ENCODE results near the gene CAPZA2.

The CAPZA2 gene

DNA sequence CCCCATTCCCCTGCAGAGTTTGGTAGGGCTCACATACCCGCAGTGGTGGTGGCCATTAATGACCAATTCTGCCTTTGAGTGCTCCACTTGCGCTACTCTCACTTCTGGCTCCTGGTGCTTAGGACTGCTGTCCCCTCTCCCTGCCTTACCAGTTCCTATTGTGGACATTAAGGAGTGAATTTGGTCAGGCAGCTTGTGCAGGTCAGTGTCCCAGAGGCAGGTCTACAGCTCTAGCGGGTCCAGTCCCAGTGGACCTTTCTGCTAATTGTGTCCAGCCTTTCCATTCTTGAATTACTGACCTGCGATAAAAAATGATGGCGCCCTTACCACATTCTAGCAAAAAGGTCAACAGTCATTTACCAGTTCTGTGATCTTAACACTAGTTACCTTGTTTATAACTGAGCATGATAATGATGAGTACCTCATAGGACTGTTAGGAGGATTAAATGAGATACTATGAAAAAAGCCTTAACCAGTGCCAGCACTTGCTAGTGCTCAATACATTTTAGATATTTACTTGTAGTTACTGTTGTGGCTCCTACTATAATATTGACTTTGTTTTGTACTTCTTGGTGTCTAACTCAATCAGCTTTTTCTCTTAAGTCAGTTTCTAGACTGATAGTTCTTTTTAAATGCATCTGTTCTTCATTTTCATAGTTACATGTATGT is 105.0 kb downstream of the CAPZA2 start:
- ATAC-seq, result 0 out of 3 replicates have a peak, but pooled peaks have one; percentile 33
- no peak for TF ChIP-seq ZFP3 (CRISPR knock-in tag; IDR thresholded peaks at IDR 0.05)
- TF ChIP-seq ZC3H10 (CRISPR knock-in tag; IDR thresholded peaks at IDR 0.05), result no peak
- TF ChIP-seq GLIS3 (CRISPR knock-in tag; IDR thresholded peaks at IDR 0.05), result no peak
- TF ChIP-seq PPARA (CRISPR knock-in tag; IDR thresholded peaks at IDR 0.05; ENCODE audit: borderline replicate concordance), result no peak
- no peak for TF ChIP-seq CSRNP3 (CRISPR knock-in tag; IDR thresholded peaks at IDR 0.05)
- TF ChIP-seq CSDC2 (CRISPR knock-in tag; IDR thresholded peaks at IDR 0.05), result no peak
- no peak for TF ChIP-seq ZNF70 (CRISPR knock-in tag; IDR thresholded peaks at IDR 0.05)
- TF ChIP-seq SNAI2 (CRISPR knock-in tag; IDR thresholded peaks at IDR 0.05), result no peak
- TF ChIP-seq, protein P1, sequence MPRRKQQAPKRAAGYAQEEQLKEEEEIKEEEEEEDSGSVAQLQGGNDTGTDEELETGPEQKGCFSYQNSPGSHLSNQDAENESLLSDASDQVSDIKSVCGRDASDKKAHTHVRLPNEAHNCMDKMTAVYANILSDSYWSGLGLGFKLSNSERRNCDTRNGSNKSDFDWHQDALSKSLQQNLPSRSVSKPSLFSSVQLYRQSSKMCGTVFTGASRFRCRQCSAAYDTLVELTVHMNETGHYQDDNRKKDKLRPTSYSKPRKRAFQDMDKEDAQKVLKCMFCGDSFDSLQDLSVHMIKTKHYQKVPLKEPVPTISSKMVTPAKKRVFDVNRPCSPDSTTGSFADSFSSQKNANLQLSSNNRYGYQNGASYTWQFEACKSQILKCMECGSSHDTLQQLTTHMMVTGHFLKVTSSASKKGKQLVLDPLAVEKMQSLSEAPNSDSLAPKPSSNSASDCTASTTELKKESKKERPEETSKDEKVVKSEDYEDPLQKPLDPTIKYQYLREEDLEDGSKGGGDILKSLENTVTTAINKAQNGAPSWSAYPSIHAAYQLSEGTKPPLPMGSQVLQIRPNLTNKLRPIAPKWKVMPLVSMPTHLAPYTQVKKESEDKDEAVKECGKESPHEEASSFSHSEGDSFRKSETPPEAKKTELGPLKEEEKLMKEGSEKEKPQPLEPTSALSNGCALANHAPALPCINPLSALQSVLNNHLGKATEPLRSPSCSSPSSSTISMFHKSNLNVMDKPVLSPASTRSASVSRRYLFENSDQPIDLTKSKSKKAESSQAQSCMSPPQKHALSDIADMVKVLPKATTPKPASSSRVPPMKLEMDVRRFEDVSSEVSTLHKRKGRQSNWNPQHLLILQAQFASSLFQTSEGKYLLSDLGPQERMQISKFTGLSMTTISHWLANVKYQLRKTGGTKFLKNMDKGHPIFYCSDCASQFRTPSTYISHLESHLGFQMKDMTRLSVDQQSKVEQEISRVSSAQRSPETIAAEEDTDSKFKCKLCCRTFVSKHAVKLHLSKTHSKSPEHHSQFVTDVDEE (CRISPR knock-in tag; IDR thresholded peaks at IDR 0.05), result no peak
- TF ChIP-seq RARB (CRISPR knock-in tag; IDR thresholded peaks at IDR 0.05), result no peak
- no peak for TF ChIP-seq BACH2 (CRISPR knock-in tag; IDR thresholded peaks at IDR 0.05; ENCODE audit: borderline replicate concordance)
- TF ChIP-seq ZFP30 (CRISPR knock-in tag; IDR thresholded peaks at IDR 0.05), result no peak
- no peak for TF ChIP-seq TOX (CRISPR knock-in tag; IDR thresholded peaks at IDR 0.05; ENCODE audit: borderline replicate concordance)
- no peak for TF ChIP-seq OSR1 (CRISPR knock-in tag; IDR thresholded peaks at IDR 0.05)
- no peak for TF ChIP-seq POU6F1 (CRISPR knock-in tag; IDR thresholded peaks at IDR 0.05; ENCODE audit: borderline replicate concordance, low read depth)
- TF ChIP-seq ARNTL (CRISPR knock-in tag; IDR thresholded peaks at IDR 0.05; ENCODE audit: borderline replicate concordance, low read depth), result no peak
- TF ChIP-seq ZNF8 (CRISPR knock-in tag; IDR thresholded peaks at IDR 0.05), result no peak

DNA sequence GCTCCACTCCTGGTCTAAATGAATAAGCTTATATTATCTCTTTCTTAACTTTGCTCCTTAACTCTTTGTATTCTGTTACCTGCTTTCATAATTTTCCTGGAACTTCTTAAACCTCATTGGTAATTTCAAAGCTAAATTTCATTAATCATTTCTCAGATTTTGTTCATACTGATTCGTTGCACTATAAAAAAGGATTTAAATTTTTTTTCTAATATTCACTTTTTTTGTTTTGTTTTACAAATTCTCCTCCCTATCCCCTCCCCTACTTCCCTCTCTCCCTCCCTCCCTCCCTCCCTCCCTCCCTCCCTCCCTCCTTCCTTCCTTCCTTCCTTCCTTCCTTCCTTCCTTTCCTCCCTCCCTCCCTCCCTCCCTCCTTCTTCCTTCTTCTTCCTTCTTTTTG is 105.6 kb downstream of the CAPZA2 start:
- ATAC-seq, result no peak
- TF ChIP-seq ZNF70 (CRISPR knock-in tag; IDR thresholded peaks at IDR 0.05), result no peak
- TF ChIP-seq, protein P1 (CRISPR knock-in tag; IDR thresholded peaks at IDR 0.05), result no peak
- no peak for TF ChIP-seq ESRRG (CRISPR knock-in tag; IDR thresholded peaks at IDR 0.05)

DNA sequence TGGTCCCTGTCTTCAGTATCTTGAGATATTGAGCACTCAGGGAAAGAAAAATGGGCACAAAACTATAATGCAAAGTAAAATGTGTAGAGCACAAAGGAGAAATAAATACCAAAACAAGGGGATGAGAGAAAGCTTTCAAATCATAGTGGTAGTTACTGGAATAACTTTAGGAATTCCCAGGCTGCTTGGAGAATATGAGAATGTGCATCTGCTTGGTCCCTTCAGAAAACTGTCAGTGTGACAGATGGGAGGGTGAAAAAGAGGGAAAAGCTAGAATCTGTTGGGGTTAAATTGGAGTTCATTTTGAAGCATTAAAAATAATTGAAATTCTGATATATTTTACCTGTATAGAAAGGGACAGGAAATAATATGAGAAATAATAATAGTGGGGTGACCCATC is 106.2 kb downstream of the CAPZA2 start:
- TF ChIP-seq CSDC2 (CRISPR knock-in tag; IDR thresholded peaks at IDR 0.05), result no peak
- TF ChIP-seq POU6F1 (CRISPR knock-in tag; IDR thresholded peaks at IDR 0.05; ENCODE audit: borderline replicate concordance, low read depth), result no peak
- no peak for TF ChIP-seq ARNTL (CRISPR knock-in tag; IDR thresholded peaks at IDR 0.05; ENCODE audit: borderline replicate concordance, low read depth)
- TF ChIP-seq SNAI2 (CRISPR knock-in tag; IDR thresholded peaks at IDR 0.05), result no peak
- TF ChIP-seq RARB (CRISPR knock-in tag; IDR thresholded peaks at IDR 0.05), result no peak
- no peak for TF ChIP-seq ESRRG (CRISPR knock-in tag; IDR thresholded peaks at IDR 0.05)
- TF ChIP-seq, protein P1 (CRISPR knock-in tag; IDR thresholded peaks at IDR 0.05), result no peak
- TF ChIP-seq ZC3H10 (CRISPR knock-in tag; IDR thresholded peaks at IDR 0.05), result no peak
- 0 out of 3 replicates have a peak, but pooled peaks have one; percentile 31 for ATAC-seq

Measured in SK-N-SH treated with all-trans-retinoic acid at 6 μM for 48 hours (cell line).